ENCODE results near the gene CTCF.

DNA sequence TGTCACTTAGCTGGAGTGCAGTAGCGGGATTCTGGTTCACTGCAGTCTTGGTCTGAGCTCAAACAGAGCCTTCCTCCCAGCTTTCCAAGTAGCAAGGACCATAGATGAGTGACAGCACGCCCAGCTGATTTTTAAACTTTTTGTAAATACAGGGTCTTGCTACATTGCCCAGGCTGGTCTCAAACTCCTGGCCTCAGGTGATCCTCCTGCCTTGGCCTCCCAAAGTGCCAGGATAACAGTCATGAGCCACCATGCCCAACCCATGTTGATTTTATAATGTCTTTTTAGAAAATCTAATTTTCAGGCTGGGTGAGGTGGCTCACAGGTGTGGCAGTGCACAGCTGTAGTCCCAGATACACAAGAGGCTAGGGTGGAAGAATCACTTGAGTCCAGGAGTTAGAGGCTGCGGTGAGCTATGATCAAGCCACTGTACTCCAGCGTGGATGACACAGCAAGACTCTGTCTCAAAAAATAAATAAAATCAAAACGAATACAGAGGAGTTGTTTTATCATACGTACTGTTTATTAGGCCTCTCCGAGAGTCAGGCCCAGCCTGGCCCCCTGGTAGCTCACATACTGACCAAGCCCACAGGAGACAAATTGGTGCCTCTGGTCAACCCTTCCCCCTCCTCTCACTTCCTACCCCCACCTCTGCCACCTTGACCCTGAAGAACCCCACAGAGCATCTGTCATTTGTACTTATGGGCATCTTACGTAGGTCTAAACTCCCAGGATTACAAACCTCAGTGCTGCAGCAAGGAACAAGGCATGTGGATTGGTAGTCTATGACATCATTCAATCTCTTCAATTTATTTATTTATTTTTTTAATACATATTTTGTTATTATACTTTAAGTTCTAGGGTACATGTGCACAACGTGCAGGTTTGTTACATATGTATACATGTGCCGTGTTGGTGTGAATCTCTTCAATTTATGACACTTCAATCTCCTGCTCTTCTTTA lies 117.9 kb downstream of the CTCF start:
- TF ChIP-seq, protein P1, sequence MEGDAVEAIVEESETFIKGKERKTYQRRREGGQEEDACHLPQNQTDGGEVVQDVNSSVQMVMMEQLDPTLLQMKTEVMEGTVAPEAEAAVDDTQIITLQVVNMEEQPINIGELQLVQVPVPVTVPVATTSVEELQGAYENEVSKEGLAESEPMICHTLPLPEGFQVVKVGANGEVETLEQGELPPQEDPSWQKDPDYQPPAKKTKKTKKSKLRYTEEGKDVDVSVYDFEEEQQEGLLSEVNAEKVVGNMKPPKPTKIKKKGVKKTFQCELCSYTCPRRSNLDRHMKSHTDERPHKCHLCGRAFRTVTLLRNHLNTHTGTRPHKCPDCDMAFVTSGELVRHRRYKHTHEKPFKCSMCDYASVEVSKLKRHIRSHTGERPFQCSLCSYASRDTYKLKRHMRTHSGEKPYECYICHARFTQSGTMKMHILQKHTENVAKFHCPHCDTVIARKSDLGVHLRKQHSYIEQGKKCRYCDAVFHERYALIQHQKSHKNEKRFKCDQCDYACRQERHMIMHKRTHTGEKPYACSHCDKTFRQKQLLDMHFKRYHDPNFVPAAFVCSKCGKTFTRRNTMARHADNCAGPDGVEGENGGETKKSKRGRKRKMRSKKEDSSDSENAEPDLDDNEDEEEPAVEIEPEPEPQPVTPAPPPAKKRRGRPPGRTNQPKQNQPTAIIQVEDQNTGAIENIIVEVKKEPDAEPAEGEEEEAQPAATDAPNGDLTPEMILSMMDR (IDR thresholded peaks at IDR 0.05) = no peak
- TF ChIP-seq, protein P2, sequence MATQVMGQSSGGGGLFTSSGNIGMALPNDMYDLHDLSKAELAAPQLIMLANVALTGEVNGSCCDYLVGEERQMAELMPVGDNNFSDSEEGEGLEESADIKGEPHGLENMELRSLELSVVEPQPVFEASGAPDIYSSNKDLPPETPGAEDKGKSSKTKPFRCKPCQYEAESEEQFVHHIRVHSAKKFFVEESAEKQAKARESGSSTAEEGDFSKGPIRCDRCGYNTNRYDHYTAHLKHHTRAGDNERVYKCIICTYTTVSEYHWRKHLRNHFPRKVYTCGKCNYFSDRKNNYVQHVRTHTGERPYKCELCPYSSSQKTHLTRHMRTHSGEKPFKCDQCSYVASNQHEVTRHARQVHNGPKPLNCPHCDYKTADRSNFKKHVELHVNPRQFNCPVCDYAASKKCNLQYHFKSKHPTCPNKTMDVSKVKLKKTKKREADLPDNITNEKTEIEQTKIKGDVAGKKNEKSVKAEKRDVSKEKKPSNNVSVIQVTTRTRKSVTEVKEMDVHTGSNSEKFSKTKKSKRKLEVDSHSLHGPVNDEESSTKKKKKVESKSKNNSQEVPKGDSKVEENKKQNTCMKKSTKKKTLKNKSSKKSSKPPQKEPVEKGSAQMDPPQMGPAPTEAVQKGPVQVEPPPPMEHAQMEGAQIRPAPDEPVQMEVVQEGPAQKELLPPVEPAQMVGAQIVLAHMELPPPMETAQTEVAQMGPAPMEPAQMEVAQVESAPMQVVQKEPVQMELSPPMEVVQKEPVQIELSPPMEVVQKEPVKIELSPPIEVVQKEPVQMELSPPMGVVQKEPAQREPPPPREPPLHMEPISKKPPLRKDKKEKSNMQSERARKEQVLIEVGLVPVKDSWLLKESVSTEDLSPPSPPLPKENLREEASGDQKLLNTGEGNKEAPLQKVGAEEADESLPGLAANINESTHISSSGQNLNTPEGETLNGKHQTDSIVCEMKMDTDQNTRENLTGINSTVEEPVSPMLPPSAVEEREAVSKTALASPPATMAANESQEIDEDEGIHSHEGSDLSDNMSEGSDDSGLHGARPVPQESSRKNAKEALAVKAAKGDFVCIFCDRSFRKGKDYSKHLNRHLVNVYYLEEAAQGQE (IDR thresholded peaks at IDR 0.05; ENCODE audit: insufficient read depth in 1 of 2, low read depth in 2 of 2, low read length in 1 of 2) = no peak
- no peak for TF ChIP-seq POLR2AphosphoS5 (IDR thresholded peaks at IDR 0.05; ENCODE audit: low read depth, low read length)
- TF ChIP-seq SIN3A (IDR thresholded peaks at IDR 0.05; ENCODE audit: borderline replicate concordance, insufficient read depth, low read depth, low read length) = no peak
- no peak for TF ChIP-seq TCF7L2 (IDR thresholded peaks at IDR 0.05; ENCODE audit: low read depth, low read length)

Data from Panc1 (cell line).